Medulla oblongata (tissue), 1 donor: Measurements from ENCODE around the gene FLNB.

Experiments used
- DNase-seq: peaks from one replicate; pipeline ENCODE4 v3.0.0-alpha.2; 2015; ENCODE audit errors: extremely low spot score

The FLNB gene

DNA sequence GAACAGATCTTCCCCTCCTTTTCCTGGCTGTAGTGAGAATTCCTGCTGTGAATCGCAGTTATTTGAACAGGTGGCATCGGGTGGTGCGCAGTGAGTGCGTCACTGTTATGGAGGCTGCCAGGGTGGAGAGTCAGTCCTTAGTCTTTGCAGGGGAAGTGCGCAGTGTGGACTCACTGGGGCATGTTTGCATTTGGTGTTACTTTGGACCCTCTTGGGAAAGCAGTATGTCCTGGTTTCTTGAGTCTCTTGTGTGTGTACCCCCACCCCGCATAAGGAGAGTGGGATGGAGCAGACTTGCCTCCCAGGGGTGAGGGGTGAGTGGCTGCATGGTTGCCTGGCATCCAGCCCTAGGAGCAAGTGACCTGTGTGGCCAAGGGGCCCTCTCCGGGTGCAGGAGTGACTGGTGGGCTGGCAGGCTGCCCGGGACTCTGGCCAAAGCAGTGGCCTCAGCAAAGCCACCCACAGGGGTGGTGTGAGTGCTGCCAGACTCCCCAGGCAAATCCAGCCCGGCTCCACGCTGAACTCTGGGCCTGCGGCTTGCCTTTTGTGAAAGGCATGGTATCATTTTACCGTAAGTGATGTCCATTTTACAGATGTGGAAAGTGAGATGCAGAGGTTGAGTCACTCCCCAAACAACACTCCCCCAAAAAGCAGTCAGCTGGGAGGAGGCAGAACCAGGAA lies 156.1 kb downstream of the FLNB start:
- DNase-seq: no peak

- no peak for DNase-seq
These were observed 156.9 kb downstream of the FLNB start for GRCh38 chr3:58164906-58165821.

GRCh38 chr3:58167431-58168351 lies 159.5 kb downstream of the FLNB start:
- peak; percentile 55 for DNase-seq

DNA sequence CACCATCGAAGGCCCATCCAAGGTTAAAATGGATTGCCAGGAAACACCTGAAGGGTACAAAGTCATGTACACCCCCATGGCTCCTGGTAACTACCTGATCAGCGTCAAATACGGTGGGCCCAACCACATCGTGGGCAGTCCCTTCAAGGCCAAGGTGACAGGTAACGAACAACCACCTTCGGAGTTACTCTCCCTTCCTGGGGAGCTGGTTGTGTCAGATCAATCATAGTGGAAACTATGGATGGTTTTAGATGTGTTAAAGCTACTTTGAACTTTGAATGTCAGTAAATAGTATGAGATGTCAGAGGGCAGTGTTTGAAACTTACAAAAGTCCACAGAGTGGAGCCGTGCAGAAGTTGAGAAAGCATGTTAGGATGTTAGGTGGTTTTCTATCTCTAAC lies 160.3 kb downstream of the FLNB start:
- DNase-seq: no peak

- DNase-seq: no peak
These were observed 161.1 kb downstream of the FLNB start for GRCh38 chr3:58169371-58169770.

- no peak for DNase-seq
These were observed 162.2 kb downstream of the FLNB start for GRCh38 chr3:58170376-58170775.

DNA sequence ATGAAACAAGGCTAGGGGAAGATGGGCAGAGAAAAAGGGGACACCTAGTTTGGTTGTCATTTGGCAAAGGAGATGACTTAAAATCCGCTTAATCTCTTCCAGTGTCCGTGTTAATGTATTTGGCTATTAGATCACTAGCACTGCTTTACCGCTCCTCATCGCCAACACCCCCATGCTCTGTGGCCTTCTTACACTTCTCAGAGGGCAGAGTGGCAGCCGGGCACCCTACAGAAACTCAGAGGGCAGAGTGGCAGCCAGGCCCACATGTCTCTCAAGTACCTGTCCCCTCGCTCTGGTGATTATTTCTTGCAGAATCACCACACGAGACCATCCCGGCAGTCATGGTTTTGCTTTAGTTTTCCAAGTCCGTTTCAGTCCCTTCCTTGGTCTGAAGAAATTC lies 162.9 kb downstream of the FLNB start:
- no peak for DNase-seq

GRCh38 chr3:58173029-58173668 lies 164.9 kb downstream of the FLNB start:
- no peak for DNase-seq

DNA sequence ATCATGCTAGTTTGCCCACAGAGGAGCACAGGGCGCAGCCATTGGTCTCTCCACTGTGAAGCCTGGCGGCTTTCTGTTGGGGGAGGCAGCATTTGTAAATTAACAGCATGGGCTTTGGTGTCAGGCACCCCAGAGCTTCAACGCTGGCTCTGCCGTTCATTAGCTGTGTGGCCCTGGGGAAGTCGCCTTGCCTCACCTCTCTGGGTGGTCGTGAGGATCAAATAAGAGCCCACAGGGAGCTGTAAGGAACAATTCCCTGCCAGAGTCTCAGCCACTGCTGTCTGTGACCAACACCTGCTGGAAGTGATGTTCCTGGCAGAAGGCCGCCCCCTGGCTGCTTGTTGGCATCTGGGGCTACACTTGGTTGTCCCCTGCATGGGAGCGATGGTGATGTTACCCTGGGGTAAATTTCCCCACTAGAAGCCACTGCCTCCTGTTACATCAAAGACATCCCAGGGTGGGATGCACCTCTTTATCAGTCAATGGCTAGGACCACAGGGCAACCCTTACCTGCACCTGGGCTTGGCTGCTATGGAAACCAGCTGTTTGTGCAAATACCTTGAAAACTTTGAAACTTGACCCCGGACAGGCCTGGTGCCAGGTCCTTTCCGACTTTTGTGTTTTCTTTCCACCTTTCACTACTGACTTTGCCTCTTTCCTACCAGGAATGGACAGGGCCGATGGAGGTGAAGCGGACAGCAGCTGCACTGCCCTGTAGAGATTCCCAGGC lies 165.6 kb downstream of the FLNB start:
- DNase-seq: no peak

DNA sequence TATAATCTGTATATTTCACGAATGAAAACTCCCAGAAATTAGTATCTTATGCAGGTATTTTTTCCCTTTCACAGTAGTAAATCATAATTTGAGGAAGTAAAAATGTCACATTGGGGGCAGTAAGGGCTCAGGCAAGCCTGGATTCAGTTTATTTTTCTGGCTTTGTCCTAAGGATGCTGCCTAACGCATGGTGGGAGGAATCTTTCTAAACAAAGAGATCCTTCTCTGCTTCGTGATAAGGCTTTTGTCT lies 166.9 kb downstream of the FLNB start:
- no peak for DNase-seq

GRCh38 chr3:58175437-58176184 lies 167.4 kb downstream of the FLNB start:
- no peak for DNase-seq

GRCh38 chr3:58176185-58176530 lies 167.9 kb downstream of the FLNB start:
- no peak for DNase-seq

DNA sequence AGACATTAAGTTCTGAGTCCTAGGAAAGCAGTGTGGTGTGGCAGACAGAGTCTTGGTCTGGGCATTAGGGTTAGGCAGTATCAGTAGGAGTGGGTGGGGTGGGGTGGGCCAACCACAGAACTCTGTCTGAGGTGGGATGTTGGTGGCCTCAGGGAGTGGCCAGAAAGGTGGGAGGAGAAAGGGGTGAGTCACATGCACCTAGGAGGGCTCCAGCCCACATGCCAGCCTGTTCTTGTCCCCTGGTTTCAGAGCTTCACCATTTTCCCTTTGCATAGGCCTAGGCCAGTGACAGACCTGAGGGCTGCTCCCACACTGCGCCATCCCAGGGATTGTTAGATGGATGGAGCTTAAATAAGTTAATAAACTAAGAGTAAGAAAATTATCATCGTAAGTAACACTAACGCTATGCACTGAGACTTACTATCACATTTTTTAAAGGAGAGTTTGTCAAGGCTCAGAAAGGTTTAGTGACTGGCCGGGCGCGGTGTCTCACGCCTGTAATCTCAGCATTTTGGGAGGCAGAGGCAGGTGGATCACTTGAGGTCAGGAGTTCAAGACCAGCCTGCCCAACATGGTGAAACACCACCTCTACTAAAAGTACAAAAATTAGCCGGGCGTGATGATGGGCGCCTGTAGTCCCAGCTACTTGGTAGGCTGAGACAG lies 168.7 kb downstream of the FLNB start:
- no peak for DNase-seq

DNA sequence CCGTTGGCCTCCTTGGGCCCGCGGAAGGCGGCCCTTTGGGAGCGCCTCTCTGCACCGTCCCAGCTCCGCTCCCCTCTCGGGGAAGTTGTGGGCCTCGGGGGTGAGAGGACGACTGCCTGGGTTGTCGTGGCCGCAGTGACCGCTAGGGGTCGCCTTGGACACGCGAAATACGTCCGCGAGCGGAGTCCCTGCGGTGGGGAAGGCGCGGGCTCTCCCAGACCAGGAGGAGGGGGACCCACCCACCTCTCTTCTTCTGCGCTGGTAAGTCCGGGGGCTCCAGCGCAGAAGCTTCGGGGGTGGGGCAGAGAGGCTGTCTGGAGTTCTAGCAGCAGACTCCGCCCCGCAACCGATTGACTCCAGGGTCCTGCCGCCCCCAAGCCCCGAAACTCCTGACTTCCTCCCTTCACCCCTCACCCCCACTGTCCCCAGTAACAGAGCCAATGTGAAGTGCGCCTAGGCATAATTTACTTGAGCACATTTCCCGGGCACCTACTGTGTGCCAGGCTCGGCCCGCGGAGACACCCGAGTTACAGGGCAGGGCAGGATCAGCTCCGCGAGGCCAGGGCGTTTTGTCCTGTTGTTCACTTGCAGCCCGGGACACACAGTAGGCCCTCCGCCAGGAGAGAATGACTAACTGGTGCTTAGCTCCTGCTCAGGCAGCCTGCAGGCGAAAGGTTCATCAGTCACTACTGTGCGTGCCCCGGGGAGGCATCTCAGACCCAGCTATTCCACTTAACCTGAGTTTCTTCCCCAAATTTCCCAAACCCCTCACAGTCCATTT lies 169.7 kb downstream of the FLNB start:
- peak; percentile 89 for DNase-seq

GRCh38 chr3:58178528-58179234 lies 170.5 kb downstream of the FLNB start:
- DNase-seq: no peak

GRCh38 chr3:58179235-58180098 lies 171.2 kb downstream of the FLNB start:
- DNase-seq: no peak

DNA sequence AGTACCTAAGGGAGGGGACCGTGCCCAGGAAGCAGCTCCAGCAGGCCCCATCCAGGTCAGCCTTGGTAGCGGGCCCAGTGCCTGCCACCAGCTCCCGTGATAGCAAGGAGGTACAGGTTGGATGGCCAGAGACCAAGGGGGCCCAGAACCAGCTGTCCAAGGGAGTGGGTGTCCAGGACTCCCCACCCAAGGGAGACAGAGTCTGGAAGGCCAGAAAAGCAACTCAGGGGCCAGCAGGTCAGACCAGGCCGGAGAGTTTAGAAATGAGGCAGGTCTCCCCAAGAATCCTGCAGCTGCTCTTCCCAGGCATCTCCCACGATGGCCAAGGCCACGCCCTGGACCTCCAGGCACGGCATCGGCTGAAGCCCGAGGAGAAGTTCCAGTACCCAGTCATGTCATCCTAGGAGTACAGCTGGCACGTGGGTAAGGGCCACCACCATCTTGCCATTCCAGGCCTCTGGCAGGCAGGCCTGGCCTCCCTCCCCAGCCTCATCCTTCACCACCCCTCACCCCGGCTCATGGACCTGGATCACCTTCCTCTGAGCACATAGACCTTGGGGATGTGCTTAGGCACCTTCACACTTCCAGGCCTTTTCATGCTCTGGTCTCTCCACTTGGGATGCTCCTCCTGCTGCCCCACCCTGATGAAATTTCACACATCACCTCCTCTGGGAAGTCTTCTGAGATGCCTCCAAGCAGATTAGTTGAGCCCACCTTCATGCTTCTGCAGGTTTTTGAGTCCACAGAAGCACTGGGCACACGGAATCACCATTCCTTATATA lies 172.1 kb downstream of the FLNB start:
- no peak for DNase-seq
